Activated B cell treated with CpG ODN at 0.5 μM for 24 hours (primary cell): ENCODE data around the gene MVK. TPM values are rescaled to one million over a fixed set of nuclear protein-coding genes. Genes with fewer than 3 reads are reported as not detected.

Source experiments
- ATAC-seq: fragments of 200-7000 bp; cut with Tn5 transposase; one replicate; pipeline ENCODE4 v1.10.0; 2021; ENCODE audit warnings: low read depth, mild to moderate bottlenecking, moderate library complexity
- CTCF ChIA-PET: fragments of 350-600 bp; sonication (Branson Sonifier 250); formaldehyde crosslinking; loops from one replicate; lab custom pipeline; 2021; ENCODE audit warnings: antibody characterized with exemption; lab: Charles Lee
- POLR2A ChIA-PET: fragments of 350-600 bp; sonication (Branson Sonifier 250); formaldehyde crosslinking; loops from one replicate; lab custom pipeline; 2021; ENCODE audit warnings: antibody characterized with exemption; lab: Charles Lee
- DNase-seq: peaks from one replicate; pipeline ENCODE4 v3.0.0; 2022
- H3K27ac Mint-ChIP-seq: one replicate; pipeline ENCODE4 v1.8.0; 2020; ENCODE audit warnings: mixed read lengths
- H3K27me3 Mint-ChIP-seq: one replicate; pipeline ENCODE4 v1.8.0; 2021; ENCODE audit warnings: mixed read lengths
- H3K36me3 Mint-ChIP-seq: one replicate; pipeline ENCODE4 v1.8.0; 2021; ENCODE audit warnings: low read depth, mixed read lengths
- H3K4me1 Mint-ChIP-seq: one replicate; pipeline ENCODE4 v1.8.0; 2021; ENCODE audit warnings: mixed read lengths
- H3K4me3 Mint-ChIP-seq: one replicate; pipeline ENCODE4 v1.8.0; 2020; ENCODE audit warnings: mild to moderate bottlenecking, mixed read lengths
- H3K9me3 Mint-ChIP-seq: one replicate; pipeline ENCODE4 v1.8.0; 2020; ENCODE audit warnings: mixed read lengths
- CTCF ChIP-seq: fragments of 200-600 bp; IDR thresholded peaks from one replicate; pipeline ENCODE4 v1.8.0; 2022; ENCODE audit warnings: antibody characterized with exemption, mild to moderate bottlenecking
- intact Hi-C: fragments of 100-400 bp; cut with micrococcal nuclease; formaldehyde crosslinking; loops from one replicate; pipeline ENCODE4 v1.15.1; 2024
- total RNA-seq: library from RNA; stranded (reverse); gene quantifications from 2 replicates; pipeline ENCODE4 v1.2.3, GENCODE V29; 2022

MVK gene
- total RNA-seq, 1 donor from 2014 or later = 28.5 TPM

DNA sequence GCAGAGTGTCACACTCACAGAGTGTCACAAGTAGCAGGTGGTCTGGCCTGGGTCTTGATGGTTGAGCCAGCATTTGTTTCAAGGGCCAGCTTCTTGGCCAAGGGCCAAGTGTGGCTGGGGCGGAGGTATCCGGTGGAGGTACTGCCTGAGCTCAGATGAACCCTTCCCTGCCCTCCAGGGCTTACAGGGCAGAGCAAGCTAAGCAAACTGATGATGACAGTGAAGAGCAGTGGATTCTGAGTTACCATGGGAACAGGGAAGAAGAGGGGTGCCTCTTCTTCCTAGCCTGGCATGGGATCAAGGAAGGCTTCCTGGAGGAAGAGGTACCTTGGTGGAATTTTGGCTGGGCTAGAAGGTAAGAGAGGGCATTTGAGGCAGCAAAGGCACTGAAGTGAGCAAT is 35.7 kb downstream of the MVK start:
- no peak for TF ChIP-seq CTCF
- peaks cover 33% of the 10 kb centered on the region for H3K27me3 Mint-ChIP-seq
- POLR2A ChIA-PET = interaction anchor here (0.6 kb wide), 1 partner anchor 83 kb away, joined by 3 read pairs; no protein-coding TSS in a partner anchor
- no peaks in the 10 kb centered on the region for H3K4me1 Mint-ChIP-seq
- H3K36me3 Mint-ChIP-seq = no peaks in the 10 kb centered on the region
- H3K27ac Mint-ChIP-seq = no peak overlapping the region
- intact Hi-C loops = no loop called here
- DNase-seq = no peak
- no peak for ATAC-seq
- no peaks in the 10 kb centered on the region for H3K9me3 Mint-ChIP-seq
- CTCF ChIA-PET = interaction anchor here (1.4 kb wide), 1 partner anchor 12 kb away, joined by 5 read pairs; no protein-coding TSS in a partner anchor
- no peak overlapping the region for H3K4me3 Mint-ChIP-seq

- no peaks in the 10 kb centered on the region for H3K4me1 Mint-ChIP-seq
- TF ChIP-seq CTCF = no peak
- H3K27me3 Mint-ChIP-seq = peaks cover 35% of the 10 kb centered on the region
- intact Hi-C loops = no loop called here
- DNase-seq = no peak
- H3K4me3 Mint-ChIP-seq = no peak overlapping the region
- POLR2A ChIA-PET = no interaction called here
- no peak for ATAC-seq
- CTCF ChIA-PET = no interaction called here
- H3K36me3 Mint-ChIP-seq = no peaks in the 10 kb centered on the region
- H3K27ac Mint-ChIP-seq = no peak overlapping the region
- H3K9me3 Mint-ChIP-seq = no peaks in the 10 kb centered on the region
Observed at GRCh38 chr12:109610523-109610922, 36.9 kb downstream of the MVK start.

DNA sequence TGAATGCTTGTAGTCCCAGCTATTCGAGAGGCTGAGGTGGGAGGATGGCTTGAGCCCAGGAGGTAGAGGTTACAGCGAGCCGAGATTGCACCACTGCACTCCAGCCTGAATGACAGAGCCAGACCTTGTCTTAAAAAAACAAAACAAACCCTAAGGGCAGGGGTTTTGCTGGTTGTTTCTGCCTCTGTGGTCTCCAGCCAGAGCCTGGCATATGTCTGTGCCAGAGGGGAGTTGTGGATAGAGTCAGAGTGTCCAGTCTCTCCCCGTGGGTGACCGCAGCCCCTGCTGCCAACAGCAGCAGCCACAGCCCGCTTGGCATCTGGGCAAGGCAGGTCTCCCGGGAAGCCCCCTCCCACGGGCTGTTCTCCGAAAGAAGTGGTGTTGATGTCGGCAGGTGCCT is 37.6 kb downstream of the MVK start:
- H3K9me3 Mint-ChIP-seq = no peaks in the 10 kb centered on the region
- H3K27me3 Mint-ChIP-seq = peaks cover 38% of the 10 kb centered on the region
- CTCF ChIA-PET = no interaction called here

DNA sequence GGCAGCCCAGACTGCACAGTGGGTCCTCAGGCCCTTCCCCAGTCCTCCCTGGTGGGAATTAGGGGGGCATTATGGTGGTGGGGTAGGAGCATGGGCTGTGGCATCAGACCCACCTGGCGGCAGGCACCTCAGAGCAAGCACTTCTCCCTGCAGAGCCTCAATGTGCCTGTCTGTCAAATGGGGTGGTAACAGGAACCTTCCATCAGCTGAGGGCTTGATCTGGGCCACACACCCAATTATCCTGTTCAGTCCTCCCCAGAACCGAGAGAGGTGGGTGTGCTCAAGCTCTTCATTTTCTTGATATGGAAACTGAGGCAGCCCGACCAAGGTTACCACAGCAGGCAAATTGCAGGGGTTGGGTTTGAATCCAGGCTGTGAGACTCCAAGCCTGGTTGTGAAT is 38.4 kb downstream of the MVK start:
- POLR2A ChIA-PET = no interaction called here

More for the DNA sequence above, 37.6 kb downstream of the MVK start:
- TF ChIP-seq CTCF = no peak
- intact Hi-C loops = no loop called here
- ATAC-seq (no peak), DNase-seq (no peak)
- Mint-ChIP-seq H3K36me3 (no peaks in the 10 kb centered on the region), H3K4me3 (no peak overlapping the region), H3K27ac (no peak overlapping the region), H3K4me1 (no peaks in the 10 kb centered on the region)
- POLR2A ChIA-PET = no interaction called here

GRCh38 chr12:109612975-109613502 is 39.4 kb downstream of the MVK start:
- peaks cover 39% of the 10 kb centered on the region for H3K27me3 Mint-ChIP-seq
- intact Hi-C loops = no loop called here
- H3K4me1 Mint-ChIP-seq = no peaks in the 10 kb centered on the region
- DNase-seq = no peak
- H3K27ac Mint-ChIP-seq = no peak overlapping the region
- no peak overlapping the region for H3K4me3 Mint-ChIP-seq
- POLR2A ChIA-PET = no interaction called here
- no peaks in the 10 kb centered on the region for H3K36me3 Mint-ChIP-seq
- CTCF ChIA-PET = interaction anchor here (0.7 kb wide), 1 partner anchor 15 kb away, joined by 3 read pairs; no protein-coding TSS in a partner anchor
- ATAC-seq = no peak
- TF ChIP-seq CTCF = no peak
- no peaks in the 10 kb centered on the region for H3K9me3 Mint-ChIP-seq

More for the DNA sequence above, 38.4 kb downstream of the MVK start:
- DNase-seq = no peak
- CTCF ChIA-PET = no interaction called here
- Mint-ChIP-seq H3K4me1 (no peaks in the 10 kb centered on the region), H3K27me3 (peaks cover 42% of the 10 kb centered on the region), H3K9me3 (no peaks in the 10 kb centered on the region), H3K4me3 (no peak overlapping the region), H3K36me3 (no peaks in the 10 kb centered on the region), H3K27ac (no peak overlapping the region)
- intact Hi-C loops = no loop called here
- TF ChIP-seq CTCF = no peak
- no peak for ATAC-seq
